T-helper 2 cell treated with Interferon-gamma antibody and Interleukin-4, amounts not matched to agents 5 μg/mL and 100 μg/mL, for 36 hours (primary cell): ENCODE measurements around the gene IFT81.
"Not testable (repeated sequence)": the region's sequence is repeated elsewhere in the genome, so short reads cannot be mapped to it uniquely, and the experiment has no call there.

Source experiments
- DNase-seq: peaks from one replicate; pipeline ENCODE4 v3.0.0; 2021; ENCODE audit warnings: low spot score
- H3K27ac Mint-ChIP-seq: one replicate; pipeline ENCODE4 v1.8.0; 2021; ENCODE audit warnings: mild to moderate bottlenecking, mixed read lengths
- H3K27me3 Mint-ChIP-seq: one replicate; pipeline ENCODE4 v1.8.0; 2021; ENCODE audit warnings: low read depth, mixed read lengths
- H3K36me3 Mint-ChIP-seq: one replicate; pipeline ENCODE4 v1.8.0; 2021; ENCODE audit warnings: low read depth, mixed read lengths
- H3K4me1 Mint-ChIP-seq: one replicate; pipeline ENCODE4 v1.8.0; 2021; ENCODE audit warnings: low read depth, mixed read lengths
- H3K4me3 Mint-ChIP-seq: one replicate; pipeline ENCODE4 v1.8.0; 2022; ENCODE audit warnings: mild to moderate bottlenecking, moderate library complexity, mixed read lengths
- H3K9me3 Mint-ChIP-seq: one replicate; pipeline ENCODE4 v1.8.0; 2021; ENCODE audit warnings: mixed read lengths

Gene IFT81, protein sequence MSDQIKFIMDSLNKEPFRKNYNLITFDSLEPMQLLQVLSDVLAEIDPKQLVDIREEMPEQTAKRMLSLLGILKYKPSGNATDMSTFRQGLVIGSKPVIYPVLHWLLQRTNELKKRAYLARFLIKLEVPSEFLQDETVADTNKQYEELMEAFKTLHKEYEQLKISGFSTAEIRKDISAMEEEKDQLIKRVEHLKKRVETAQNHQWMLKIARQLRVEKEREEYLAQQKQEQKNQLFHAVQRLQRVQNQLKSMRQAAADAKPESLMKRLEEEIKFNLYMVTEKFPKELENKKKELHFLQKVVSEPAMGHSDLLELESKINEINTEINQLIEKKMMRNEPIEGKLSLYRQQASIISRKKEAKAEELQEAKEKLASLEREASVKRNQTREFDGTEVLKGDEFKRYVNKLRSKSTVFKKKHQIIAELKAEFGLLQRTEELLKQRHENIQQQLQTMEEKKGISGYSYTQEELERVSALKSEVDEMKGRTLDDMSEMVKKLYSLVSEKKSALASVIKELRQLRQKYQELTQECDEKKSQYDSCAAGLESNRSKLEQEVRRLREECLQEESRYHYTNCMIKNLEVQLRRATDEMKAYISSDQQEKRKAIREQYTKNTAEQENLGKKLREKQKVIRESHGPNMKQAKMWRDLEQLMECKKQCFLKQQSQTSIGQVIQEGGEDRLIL

DNA sequence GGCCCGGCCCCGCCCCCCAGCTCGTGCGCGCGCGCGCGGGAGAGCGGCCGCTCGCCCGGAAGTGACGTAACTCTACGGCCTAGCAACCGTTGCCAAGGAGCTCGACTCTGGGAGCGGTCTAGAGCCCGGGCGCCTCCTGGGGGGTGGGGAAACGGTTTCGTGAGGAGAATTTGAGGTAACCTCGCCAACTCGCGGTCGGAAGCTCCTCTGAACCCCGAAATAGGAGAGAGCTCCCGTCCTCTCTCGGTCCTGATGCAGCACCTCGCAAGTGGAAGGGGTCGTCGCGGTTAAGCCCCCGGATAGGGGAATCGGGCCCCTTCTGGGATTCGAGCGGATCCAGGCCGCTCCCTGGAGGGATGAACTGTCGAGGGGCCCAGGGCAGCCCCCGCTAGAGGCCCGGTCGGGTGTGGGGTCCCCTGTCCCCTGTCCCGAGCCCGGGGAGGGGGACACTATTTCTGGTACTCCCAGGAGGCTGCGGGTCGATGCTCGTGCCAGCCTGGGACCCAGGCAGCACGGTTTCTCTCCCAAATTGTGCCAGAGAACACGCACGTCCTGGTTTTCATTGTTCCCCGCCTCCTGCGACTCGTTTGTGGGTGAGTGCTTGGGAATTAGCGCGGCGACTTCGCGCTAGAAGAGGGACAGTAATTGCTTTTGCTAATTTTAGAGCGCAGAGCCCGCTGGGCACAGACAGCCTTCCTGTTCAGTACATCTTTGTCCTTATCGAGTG lies at the start of gene IFT81:
IFT81 (plus strand) TSS at position 89 of the 727 bp plus-strand sequence. CDS start 3,024 bp downstream, outside the sequence.
- Mint-ChIP-seq H3K9me3 (no peaks in the 10 kb centered on the region), H3K4me1 (peaks cover 6% of the 10 kb centered on the region), H3K27ac (peak within 1 kb of the TSS; percentile 81), H3K4me3 (peak within 1 kb of the TSS; percentile 91), H3K27me3 (peaks cover 25% of the 10 kb centered on the region), H3K36me3 (no peaks in the 10 kb centered on the region)
- peak; percentile 90 for DNase-seq

DNA sequence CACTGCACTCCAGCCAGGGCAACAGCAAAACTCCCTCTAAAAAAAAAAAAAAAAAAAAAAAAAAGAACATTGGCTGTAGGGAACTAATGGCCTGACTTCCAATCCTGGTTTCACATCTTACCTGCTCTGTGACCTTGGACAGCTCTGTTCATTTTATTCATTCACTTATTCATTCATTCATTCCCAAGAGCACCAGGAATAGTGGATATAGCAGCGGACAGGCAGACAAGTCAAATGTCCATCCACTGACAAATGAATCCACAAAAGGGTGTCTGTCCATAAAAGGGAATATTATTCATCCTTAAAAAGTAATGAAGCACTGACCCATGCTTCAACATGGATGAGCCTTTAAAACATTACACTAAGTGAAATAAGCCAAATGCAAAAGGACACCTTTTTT lies 48.3 kb upstream of the IFT81 start:
- Mint-ChIP-seq H3K27ac (no peak overlapping the region), H3K4me1 (peaks cover 60% of the 10 kb centered on the region), H3K9me3 (peaks cover 4% of the 10 kb centered on the region), H3K27me3 (no peaks in the 10 kb centered on the region), H3K36me3 (peaks cover 18% of the 10 kb centered on the region), H3K4me3 (no peak overlapping the region)
- no peak for DNase-seq

DNA sequence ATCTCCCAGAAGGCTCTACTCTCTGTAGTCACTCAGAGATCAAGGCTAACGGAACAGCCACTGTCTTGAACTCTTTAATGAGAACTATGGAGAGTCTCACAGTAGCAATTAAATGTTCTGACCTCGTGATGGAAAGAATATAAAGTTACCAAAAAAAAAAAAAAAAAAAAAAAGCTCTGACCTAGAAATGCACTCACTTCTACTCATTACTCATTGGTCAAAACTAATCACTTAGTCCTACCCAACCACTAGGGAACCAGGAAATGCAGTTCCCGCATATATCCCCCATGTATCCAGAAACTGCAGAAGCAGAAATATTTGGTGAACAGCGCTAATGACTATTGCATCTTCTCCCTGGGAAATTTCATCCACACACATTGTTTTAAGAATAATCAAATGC lies 46.4 kb upstream of the IFT81 start:
- Mint-ChIP-seq H3K4me1 (peaks cover 61% of the 10 kb centered on the region), H3K27me3 (no peaks in the 10 kb centered on the region), H3K9me3 (peaks cover 4% of the 10 kb centered on the region), H3K4me3 (no peak overlapping the region), H3K27ac (peak overlapping the region; percentile 70), H3K36me3 (peaks cover 6% of the 10 kb centered on the region)
- DNase-seq, result no peak

DNA sequence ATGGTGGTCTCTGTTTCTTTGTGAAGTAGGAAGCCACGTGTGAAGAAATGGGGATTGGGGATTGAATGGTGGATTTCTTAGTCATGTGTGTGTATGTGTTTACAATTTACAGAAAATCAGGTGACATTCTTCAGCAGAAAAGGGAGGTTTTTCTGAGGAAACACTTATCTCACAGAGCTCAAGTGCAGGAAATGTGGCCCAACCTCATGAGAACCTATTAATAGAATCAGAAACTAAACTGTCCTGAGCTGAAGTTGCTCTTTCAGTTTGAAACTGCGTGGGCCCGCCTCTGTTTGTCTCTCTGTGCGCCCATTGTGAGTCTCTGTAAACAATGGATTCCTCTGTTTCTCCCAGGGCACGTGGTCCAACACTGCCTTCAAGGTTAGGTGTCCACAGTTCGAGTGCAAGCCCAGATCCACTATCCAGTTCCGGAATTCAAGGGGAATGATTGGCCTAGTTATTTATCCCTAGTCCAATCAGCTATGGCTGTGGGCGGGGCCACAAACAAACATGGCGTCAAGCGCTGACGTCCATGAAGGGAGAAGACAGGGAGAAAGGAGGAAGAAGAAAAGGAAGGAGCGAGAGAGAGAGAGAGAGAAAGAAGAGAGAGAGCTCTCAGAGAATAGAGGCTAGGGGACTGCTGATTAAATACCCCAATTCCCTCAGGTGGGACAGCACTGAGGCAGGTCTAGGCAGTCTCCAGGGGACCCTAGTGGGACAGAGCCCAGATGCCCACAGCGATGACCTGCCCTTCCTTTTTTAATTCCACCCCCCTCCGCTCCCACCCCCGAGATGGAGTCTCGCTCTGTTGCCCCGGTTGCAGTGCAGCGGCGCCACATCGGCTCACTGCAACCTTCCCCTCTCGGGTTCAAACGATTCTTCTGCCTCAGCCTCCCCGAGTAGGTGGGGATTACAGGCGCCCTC lies 44.4 kb upstream of the IFT81 start:
- H3K4me3 Mint-ChIP-seq, result peak overlapping the region; percentile 75
- H3K27ac Mint-ChIP-seq, result peak overlapping the region; percentile 98
- H3K4me1 Mint-ChIP-seq, result peaks cover 45% of the 10 kb centered on the region
- DNase-seq, result peak; percentile 83
- peaks cover 3% of the 10 kb centered on the region for H3K36me3 Mint-ChIP-seq
- peaks cover 4% of the 10 kb centered on the region for H3K9me3 Mint-ChIP-seq
- no peaks in the 10 kb centered on the region for H3K27me3 Mint-ChIP-seq

DNA sequence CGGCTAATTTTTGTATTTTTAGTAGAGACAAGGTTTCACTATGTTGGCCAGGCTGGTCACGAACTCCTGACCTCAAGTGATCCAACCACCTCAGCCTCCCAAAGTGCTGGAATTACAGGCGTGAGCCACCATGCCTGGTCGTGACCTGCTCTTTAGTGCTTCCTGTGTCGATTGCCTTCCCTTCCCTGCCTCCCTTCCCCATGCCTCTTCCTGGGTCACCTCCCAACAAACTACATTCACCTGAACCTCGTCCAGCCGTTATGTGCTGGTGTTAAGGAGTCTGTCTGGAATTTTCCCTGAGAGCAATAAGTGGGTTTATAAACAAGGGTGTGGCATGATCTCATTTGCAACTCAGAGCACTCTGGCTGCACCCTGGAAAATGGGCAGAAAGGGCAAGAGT lies 43.7 kb upstream of the IFT81 start:
- DNase-seq, result no peak
- peaks cover 7% of the 10 kb centered on the region for H3K9me3 Mint-ChIP-seq
- peaks cover 3% of the 10 kb centered on the region for H3K36me3 Mint-ChIP-seq
- peak overlapping the region; percentile 84 for H3K27ac Mint-ChIP-seq
- peaks cover 43% of the 10 kb centered on the region for H3K4me1 Mint-ChIP-seq
- H3K27me3 Mint-ChIP-seq, result no peaks in the 10 kb centered on the region
- peak overlapping the region; percentile 25 for H3K4me3 Mint-ChIP-seq

DNA sequence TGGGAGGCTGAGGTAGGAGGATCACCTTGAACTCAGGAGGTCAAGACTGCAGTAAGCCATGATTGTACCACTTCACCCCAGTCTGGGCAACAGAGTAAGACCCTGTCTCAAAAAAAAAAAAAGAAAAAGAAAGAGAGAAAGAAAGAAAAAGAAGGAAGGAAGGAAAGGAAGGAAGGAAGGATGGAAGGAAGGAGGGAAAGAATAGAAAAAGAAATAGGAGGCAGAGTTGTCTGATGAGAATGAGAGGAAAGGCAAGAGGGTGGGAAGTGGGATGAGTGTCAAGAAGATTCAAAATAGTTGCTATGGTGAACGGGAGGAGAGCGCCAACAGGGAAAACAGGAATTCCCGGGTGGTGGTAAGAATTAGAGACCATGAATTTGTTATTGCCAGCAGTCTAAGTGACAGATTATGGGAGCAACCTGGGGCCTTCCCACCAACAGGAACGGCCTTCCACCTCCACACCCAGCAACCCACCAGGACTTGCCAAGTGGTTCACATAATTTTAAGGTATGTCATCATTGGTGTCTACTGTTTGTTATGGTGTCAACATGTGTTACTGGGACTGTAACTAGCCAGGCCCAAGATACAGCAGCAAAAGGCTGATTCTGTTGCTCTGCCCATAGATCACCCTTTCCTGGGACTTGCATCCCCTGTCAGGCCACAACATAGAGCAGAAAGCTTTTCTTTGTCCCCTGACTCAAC lies 39.7 kb upstream of the IFT81 start:
- H3K27me3 Mint-ChIP-seq, result peaks cover 4% of the 10 kb centered on the region
- H3K4me1 Mint-ChIP-seq, result peaks cover 29% of the 10 kb centered on the region
- peaks cover 3% of the 10 kb centered on the region for H3K36me3 Mint-ChIP-seq
- DNase-seq, result no peak
- peaks cover 7% of the 10 kb centered on the region for H3K9me3 Mint-ChIP-seq
- H3K4me3 Mint-ChIP-seq, result no peak overlapping the region
- no peak overlapping the region for H3K27ac Mint-ChIP-seq

DNA sequence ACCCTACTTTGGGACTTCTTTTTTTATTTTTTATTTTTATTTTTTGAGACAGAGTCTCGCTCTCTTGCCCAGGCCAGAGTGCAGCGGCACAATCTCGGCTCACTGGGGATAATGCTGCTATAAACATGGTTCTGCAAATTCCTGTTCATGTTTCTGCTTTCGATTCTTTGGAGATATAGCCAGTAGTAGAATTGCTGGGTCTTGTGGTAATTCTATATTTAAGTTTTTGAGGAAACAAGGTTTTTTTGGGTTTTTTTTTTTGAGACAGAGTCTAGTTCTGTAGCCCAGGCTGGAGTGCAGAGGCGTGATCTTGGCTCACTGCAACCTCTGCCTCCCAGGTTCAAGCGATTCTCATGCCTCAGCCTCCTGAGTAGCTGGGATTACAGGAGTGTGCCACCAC lies 35.9 kb upstream of the IFT81 start:
- not testable (repeated sequence) for H3K36me3 Mint-ChIP-seq, H3K27ac Mint-ChIP-seq, H3K4me3 Mint-ChIP-seq, H3K4me1 Mint-ChIP-seq, H3K9me3 Mint-ChIP-seq, DNase-seq
- H3K27me3 Mint-ChIP-seq, result peaks cover 13% of the 10 kb centered on the region

DNA sequence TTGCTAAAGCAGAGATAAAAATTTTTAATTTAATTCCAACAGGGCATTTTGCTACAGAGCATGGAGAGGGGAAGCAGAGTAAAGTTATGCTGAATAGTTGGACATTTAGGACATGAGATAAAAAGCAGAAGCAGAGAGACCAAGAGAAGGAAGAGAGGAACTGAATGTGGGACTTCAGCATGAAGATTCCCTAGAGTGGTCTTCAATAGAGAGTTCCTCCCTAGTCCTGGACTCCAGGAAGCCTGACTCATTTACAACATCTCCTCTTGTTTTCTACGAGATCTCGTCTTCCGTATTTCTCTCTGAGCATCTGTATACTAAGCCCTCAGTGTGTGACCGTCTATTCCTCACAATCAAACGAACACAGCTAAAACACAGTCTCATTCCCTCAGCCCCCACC lies 35.2 kb upstream of the IFT81 start:
- no peak overlapping the region for H3K27ac Mint-ChIP-seq
- H3K9me3 Mint-ChIP-seq, result peaks cover 3% of the 10 kb centered on the region
- H3K4me3 Mint-ChIP-seq, result no peak overlapping the region
- peaks cover 13% of the 10 kb centered on the region for H3K27me3 Mint-ChIP-seq
- H3K4me1 Mint-ChIP-seq, result peaks cover 9% of the 10 kb centered on the region
- DNase-seq, result no peak
- H3K36me3 Mint-ChIP-seq, result no peaks in the 10 kb centered on the region

DNA sequence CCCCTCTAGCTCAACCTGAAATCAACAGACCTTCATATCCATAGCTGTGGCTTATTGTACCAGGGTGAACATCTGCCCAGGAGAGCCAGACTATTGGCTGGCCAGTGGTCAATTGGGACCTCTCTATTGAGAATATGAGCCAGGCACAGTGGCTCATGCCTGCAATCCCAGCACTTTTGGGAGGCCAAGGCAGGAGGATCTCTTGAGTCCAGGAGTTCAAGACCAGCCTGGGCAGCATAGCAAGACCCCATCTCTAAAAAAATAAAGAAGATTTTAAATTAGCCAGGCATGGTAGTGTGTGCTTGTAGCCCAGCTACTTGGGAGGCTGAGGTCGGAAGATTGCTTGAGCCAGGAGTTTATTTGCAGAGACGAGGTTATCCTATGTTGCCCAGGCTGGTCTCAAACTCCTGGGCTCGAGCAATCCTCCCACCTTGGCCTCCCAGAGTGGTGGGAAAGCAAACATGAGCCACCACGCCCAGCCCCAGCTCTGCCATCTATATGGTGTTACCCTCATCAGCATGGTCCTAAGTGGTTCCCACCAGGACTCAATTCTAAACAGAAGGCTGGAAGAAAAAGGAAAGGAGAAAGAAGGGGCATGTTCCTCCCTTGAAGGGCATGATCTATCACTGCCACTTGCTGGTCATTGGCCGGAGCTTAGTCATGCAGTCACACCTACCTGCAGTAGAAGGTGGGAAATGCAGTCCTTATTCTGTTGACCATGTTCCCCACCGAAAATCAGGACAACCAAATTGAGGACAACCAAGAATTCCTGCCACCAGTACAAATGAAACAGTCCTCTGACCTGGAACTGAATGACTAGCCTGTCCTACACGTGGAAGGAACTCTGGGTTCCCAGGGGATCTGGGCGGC lies 33.7 kb upstream of the IFT81 start:
- H3K4me1 Mint-ChIP-seq, result peaks cover 9% of the 10 kb centered on the region
- H3K27ac Mint-ChIP-seq, result no peak overlapping the region
- peaks cover 13% of the 10 kb centered on the region for H3K27me3 Mint-ChIP-seq
- no peaks in the 10 kb centered on the region for H3K9me3 Mint-ChIP-seq
- no peaks in the 10 kb centered on the region for H3K36me3 Mint-ChIP-seq
- DNase-seq, result no peak
- no peak overlapping the region for H3K4me3 Mint-ChIP-seq

DNA sequence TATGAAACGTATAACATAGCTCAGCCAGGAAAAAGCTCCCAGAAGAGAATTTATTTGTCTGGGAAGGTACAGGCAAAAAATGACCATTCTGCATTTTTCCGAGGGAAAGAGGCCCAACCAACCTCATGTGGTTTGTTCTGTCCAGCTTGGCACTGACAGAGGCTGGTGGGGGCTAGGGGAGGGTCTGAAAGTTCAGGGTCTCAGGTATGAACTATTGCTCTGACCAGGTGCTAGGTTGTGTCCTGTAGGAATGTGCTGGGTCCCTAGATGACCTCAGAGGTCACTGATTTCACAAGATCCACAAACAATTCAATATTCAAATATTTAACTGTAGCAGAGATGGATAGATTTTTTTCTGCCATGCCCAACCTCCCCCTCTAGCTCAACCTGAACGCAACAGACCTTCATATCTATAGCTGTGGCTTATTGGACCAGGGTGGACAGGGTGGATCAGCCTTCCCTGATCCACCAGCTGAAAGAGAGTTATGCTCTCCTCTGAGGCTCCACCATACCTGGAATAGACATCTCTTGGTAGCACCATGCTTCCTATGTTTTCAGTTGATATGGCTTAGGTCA lies 32.9 kb upstream of the IFT81 start:
- peaks cover 13% of the 10 kb centered on the region for H3K27me3 Mint-ChIP-seq
- no peak overlapping the region for H3K4me3 Mint-ChIP-seq
- DNase-seq, result no peak

DNA sequence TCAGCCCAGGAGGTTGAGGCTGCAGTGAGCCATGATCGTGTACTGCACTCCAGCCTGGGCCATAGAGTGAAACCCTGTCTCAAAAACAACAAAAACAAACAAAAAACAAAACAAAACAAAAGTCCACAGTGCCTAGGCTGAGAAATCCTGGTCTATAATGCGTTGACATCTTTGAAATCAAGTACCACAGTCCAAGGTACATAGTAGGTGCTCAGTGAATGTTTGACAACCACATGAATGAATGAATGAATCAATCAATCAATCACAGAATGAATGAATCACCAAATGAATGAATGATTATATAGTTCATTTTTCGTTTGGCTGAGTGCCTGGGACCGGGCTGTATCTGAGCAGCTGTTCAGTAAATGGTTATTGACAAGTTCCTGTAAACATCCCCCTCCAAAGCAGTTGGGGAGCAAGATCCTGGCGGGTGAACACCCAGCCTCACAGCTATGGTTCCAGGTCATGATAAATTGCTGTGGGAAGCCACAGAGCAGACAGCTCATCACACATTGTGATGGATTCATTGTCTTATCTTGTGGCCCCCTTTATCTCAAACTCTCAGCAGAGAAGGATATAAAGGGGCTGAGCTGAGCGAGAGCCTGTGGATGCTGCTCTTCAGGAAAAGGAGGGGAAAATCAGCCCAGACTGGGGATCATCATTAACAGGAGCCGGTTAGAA lies 30.4 kb upstream of the IFT81 start:
- H3K36me3 Mint-ChIP-seq, result no peaks in the 10 kb centered on the region
- no peak overlapping the region for H3K27ac Mint-ChIP-seq
- H3K9me3 Mint-ChIP-seq, result no peaks in the 10 kb centered on the region
- no peak overlapping the region for H3K4me3 Mint-ChIP-seq
- peaks cover 13% of the 10 kb centered on the region for H3K27me3 Mint-ChIP-seq
- peaks cover 3% of the 10 kb centered on the region for H3K4me1 Mint-ChIP-seq
- DNase-seq, result no peak

More for the DNA sequence above, 32.9 kb upstream of the IFT81 start:
- Mint-ChIP-seq H3K36me3 (no peaks in the 10 kb centered on the region), H3K9me3 (no peaks in the 10 kb centered on the region), H3K27ac (no peak overlapping the region), H3K4me1 (peaks cover 9% of the 10 kb centered on the region)
